ENCODE results near the gene COPS9.

Gene COPS9

GRCh38 chr2:240098349-240098748 is 37.8 kb downstream of the COPS9 start:
- no peak for DNase-seq
- intact Hi-C loops (cut with DNase I): no loop called here

DNA sequence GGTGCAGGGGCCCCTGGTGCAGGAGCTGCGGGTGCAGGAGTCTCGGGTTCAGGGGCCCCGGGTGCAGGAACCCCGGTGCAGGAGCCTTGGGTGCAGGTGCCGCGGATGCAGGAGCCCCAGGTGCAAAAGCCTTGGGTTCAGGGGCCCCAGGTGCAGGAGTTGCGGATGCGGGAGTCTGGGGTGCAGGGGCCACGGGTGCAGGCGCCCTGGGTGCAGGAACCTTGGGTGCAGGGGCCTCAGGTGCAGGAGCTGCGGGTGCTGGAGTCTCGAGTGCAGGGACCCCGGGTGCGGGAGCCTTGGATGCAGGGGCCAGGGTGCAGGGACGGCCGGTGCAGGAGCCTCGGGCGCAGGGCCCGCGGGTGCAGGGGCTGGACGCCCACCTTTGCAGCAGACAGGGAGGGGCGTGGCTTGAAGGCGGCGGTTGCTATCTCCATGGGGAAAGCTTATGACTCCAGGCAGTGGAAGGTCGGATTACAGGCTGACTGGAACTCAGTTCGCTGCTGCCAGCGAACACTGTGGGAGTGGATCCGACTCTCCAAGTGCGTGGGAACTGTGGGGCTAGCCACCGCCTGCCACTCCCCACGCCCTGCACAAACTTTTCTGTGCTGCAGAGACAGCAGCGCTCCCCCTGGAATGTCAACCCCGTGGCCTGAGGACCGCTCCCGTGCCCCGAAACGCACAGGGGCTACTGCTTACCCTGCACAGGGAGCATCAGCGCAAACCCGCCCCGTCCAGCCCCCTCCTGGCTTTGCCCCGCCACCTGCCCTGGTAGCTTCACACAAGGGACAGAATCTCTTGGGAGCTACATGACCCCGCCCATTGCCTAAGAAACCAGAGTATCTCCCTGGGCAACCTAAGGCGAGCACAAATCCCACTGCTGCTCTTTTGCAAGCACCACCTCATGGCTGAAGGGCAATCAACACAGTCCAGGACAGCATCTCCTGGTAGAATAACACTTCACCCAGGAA is 40.3 kb downstream of the COPS9 start:
- intact Hi-C loops (cut with DNase I): no loop called here
- peak in 1 of 42 donors; percentile 18 for DNase-seq

DNA sequence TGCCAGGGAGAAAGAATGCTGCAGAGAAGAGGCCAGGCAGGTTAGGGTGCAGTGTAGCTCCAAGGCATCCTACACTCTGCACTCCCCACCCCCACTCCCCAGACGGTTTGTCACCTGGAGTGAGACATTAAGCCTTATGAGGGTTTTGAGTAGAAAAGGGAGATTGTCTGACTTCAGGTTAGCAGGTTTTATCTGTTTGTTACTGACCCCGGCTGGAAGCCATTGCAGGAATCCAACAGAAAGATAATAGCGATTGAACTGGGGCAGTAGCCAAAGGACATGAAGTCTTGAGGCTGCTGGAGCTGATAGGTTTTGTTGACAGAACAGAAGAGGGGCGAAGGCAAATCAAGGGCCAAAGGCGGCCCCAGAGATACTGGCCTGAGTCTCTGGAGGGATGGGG is 46.8 kb downstream of the COPS9 start:
- intact Hi-C loops (cut with DNase I): no loop called here
- DNase-seq: no peak

GRCh38 chr2:240086563-240086962 is 49.5 kb downstream of the COPS9 start:
- DNase-seq: no peak
- intact Hi-C loops (cut with DNase I): no loop called here
